HG03135 (cell line): ENCODE measurements around the gene GLP2R.

Experiments
- ATAC-seq: cut with Tn5 transposase; IDR thresholded peaks from one replicate; pipeline ENCODE4 v1.9.1; 2021; ENCODE audit warnings: mild to moderate bottlenecking, moderate library complexity; ENCODE audit not compliant: unreplicated experiment

The GLP2R gene

DNA sequence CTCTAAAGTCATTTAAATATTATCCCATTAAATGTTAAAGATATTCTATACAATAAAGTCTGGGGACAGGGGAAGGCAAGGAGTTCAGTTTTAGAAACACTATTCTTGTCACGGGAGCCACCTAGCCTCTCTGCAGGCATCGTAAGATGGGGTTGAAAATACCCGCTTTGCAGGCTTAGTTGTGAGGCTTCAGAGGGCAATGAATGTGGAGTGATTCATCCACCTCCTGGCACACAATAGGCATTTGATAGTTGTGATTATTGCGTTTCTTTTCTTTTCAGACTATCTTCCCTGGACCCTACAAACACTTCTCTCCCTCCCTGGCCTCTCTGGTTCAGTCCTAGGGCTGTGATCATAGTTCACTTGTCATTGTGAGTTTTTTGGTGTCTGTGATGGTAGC is 19.6 kb downstream of the GLP2R start:
- ATAC-seq: no peak

DNA sequence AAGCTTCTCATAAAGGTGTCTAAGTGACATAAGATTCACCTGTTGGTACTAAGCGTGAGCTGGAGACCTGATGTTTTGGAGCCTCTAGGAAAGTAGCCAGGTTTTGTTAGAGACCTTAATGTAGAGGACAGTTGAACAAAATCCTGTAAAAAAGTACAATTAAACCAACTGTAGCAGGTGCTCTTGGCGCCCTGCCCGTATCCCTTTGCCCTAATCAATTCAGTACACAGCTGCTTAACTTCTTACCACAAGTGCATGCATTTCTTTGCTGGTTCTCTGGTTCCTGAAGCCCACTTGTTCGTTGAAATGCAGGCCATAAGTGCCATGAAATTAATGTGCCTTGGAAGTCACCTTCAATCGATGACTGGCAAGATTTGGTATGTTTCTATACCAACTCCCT is 24.4 kb downstream of the GLP2R start:
- no peak for ATAC-seq

DNA sequence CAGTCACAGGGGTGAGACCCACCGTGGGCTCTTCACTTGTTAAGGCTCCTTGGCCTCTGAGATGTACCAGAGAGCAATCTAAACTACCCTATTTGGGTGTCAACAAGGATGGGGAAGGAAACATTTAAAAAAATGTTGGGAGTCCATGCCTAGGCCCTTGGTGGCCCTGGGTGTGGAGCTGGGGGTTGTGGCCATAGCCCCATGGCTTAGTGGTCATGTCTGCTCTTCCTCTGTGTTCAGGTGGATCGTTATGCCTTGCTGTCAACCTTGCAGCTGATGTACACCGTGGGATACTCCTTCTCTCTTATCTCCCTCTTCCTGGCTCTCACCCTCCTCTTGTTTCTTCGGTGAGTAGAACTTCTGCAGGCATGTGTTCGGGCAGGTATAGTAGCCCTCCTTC is 28.5 kb downstream of the GLP2R start:
- ATAC-seq: no peak

- ATAC-seq: no peak
Observed at GRCh38 chr17:9855036-9855435, 29.3 kb downstream of the GLP2R start.

- ATAC-seq: no peak
Observed at GRCh38 chr17:9859781-9860180, 34.1 kb downstream of the GLP2R start.

DNA sequence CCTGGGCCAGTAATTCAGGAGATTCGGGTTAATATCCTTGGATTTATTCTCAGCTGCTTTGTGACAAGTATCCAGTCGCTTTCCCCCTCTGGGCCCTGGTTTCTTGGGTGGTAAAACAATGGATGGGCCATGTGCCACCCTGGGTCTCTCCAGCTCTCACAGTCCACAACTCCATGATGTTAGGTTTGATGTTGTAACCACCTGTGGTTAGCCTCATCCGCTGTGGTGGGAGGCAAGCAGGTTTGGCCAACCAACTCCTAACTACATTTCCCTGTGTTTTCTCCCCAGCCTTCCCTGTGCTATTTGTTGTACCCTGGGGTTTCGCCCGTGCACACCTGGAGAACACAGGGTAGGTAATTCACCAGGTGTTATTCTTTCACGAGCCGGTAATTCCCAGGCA is 35.1 kb downstream of the GLP2R start:
- ATAC-seq: no peak

DNA sequence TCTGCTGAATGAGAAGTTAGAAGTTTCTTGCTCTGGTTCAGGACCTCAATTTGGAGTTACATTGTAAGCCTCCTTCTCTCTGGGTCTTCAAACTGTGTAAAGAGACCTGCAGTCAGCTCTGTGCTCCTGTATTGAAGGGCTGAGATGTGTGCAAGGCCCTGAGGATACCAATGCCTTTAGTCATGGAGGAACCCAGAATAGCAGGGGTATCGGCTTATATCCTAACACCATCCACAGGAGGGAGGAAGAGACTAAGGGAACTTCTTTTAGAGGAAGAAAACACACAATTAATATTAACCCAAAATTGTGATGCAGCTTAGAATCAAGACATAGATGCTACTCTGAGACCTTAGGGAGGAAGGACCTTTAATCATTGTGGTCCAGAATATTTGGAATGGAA is 36.5 kb downstream of the GLP2R start:
- ATAC-seq: no peak

DNA sequence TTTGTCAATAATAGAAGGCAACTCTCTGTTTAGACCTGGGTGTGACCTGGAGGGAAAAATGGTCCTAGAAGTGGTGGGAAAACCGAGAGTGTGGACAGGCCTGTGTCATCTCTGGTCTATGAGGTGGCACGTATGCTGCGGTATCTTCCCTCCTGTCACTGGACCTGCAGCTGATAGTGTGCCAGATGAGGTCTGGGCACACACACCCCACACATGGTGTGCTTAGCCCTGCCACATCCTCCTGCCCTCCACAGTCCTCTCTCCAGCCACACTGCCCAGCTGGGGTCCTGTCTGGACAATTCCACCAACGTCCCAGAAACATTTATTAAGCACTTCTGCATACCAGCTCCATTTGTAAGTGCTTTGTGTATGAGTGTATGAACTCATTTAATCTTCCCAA is 37.2 kb downstream of the GLP2R start:
- no peak for ATAC-seq

- no peak for ATAC-seq
Observed at GRCh38 chr17:9865586-9865985, 39.9 kb downstream of the GLP2R start.

GRCh38 chr17:9868552-9868951 is 42.8 kb downstream of the GLP2R start:
- no peak for ATAC-seq

GRCh38 chr17:9872852-9873251 is 47.1 kb downstream of the GLP2R start:
- no peak for ATAC-seq

GRCh38 chr17:9874722-9875121 is 49.0 kb downstream of the GLP2R start:
- no peak for ATAC-seq

GRCh38 chr17:9875441-9875840 is 49.7 kb downstream of the GLP2R start:
- ATAC-seq: no peak

DNA sequence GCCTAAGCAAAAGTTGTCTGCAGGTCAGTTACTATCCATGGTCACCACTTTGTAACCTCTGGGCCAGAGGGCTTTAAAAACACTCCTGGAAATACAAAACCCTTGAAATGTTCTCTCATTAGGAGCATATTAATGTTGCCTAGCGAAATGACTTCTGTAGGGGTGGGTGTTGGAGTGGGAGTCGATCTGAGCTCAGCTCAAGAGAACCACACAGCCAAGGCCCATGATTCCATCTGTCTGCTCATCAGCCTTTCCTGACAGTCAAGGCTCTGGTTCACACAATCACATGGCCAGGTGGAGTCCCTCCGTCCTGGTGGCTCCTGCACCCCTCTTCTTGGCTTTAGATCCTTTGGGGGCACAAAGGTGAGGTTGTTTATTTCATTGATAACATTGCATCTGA is 52.6 kb downstream of the GLP2R start:
- no peak for ATAC-seq

- no peak for ATAC-seq
Observed at GRCh38 chr17:9878786-9879525, 53.2 kb downstream of the GLP2R start.

GRCh38 chr17:9880582-9880999 is 54.9 kb downstream of the GLP2R start:
- no peak for ATAC-seq

DNA sequence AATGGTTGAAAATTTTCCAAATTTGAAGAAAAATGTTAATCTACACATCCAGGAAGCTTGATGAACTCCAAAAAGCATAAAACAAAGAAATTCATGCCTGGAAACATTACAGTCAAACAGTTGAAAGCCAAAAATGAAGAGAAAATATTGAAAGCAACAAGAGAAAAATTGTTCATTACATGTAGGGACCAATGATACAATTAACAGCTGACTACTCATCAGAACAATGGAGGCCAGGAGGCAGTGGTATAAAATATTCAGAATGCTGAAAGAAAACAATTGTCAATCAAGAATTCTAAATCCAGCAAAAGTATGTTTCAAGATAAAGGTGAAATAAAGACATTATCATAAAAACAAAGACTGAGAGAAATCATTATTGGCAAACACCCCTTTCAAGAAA is 57.7 kb downstream of the GLP2R start:
- no peak for ATAC-seq

- ATAC-seq: no peak
Observed at GRCh38 chr17:9886141-9886930, 60.6 kb downstream of the GLP2R start.

DNA sequence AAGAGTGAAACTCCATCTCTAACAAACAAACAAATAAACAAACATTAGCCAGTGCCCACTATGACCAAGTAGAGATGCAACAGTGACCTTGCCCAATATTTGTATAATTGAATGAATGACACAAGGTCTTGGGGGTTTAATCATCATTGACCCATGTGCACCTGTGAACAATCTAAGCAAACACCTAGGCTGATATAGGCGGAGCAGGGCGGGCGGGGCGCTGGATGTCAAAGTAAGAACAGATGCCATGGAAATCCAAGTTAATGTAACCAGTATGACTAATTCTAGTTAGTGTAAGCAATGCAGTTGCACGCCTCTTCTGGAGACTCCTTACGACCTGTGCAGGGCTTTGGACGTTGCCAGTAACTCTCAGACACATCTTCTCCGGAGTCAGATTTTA is 61.8 kb downstream of the GLP2R start:
- no peak for ATAC-seq

GRCh38 chr17:9890124-9890523 is 64.4 kb downstream of the GLP2R start:
- no peak for ATAC-seq

DNA sequence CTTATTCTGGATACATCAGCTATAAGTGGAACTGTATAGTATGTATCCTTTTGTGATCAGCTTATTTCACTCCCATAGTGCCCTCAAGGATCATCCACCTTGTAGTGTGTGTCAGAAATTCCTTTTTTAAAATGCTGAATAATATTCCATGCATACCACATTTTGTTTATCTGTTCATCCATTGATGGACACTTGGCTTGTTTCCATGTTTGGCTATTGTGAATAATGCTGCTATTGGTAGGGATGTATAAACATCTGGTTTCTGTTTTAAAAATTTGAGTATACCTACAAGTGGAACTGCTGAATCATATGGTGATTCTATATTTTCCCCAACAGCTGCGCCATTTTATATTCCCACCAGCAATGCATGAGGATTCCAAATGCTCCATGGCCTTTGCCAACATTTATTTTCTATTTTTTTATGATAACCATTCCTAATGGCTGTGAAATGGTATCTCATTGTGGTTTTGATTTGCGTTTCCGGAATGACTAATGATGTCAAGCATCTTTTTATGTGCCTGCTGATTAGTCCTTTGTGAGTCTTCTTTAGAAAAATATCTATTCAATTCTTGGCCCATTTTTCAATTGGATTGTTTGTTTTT is 67.8 kb downstream of the GLP2R start:
- ATAC-seq: no peak

DNA sequence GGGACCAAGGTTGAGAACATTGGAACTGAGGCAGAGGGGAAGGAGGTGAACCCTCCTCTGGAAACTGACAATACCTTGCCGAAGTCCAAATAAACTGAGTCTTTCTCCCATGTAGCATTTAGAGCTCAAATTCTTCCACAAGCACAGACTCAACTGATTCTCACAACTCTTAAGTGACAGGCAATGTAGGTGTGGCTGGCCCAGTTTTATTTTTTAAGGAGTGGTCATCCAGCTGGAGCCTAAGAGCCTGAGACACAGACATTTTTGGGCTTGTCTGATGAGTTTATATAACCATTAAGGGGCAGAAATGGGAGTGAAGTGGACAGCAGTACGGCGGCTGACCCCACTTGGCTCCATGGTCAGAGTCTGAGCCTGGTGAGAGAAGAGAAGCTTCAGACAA is 68.5 kb downstream of the GLP2R start:
- ATAC-seq: no peak
